ENCODE data around the gene ATP9B.

ATP9B gene

GRCh38 chr18:79108549-79109215 lies 39.5 kb downstream of the ATP9B start:
- no peak for TF ChIP-seq ISL1 (CRISPR knock-in tag; IDR thresholded peaks at IDR 0.05)
- TF ChIP-seq CSRNP3 (CRISPR knock-in tag; IDR thresholded peaks at IDR 0.05) = no peak
- no peak for TF ChIP-seq ZNF70 (CRISPR knock-in tag; IDR thresholded peaks at IDR 0.05)
- no peak for TF ChIP-seq ZFP30 (CRISPR knock-in tag; IDR thresholded peaks at IDR 0.05)
- TF ChIP-seq TCF4 (CRISPR knock-in tag; IDR thresholded peaks at IDR 0.05; ENCODE audit: borderline replicate concordance) = no peak
- ATAC-seq = no peak

- ATAC-seq = no peak
- no peak for TF ChIP-seq PPARA (CRISPR knock-in tag; IDR thresholded peaks at IDR 0.05; ENCODE audit: borderline replicate concordance)
- TF ChIP-seq ZFP30 (CRISPR knock-in tag; IDR thresholded peaks at IDR 0.05) = no peak
- no peak for TF ChIP-seq PATZ1 (CRISPR knock-in tag; IDR thresholded peaks at IDR 0.05; ENCODE audit: borderline replicate concordance)
- no peak for TF ChIP-seq CSRNP3 (CRISPR knock-in tag; IDR thresholded peaks at IDR 0.05)
- no peak for TF ChIP-seq POU6F1 (CRISPR knock-in tag; IDR thresholded peaks at IDR 0.05; ENCODE audit: borderline replicate concordance, low read depth)
These were observed 42.3 kb downstream of the ATP9B start for GRCh38 chr18:79111483-79111882.

GRCh38 chr18:79117385-79117784 lies 48.2 kb downstream of the ATP9B start:
- TF ChIP-seq SNAI2 (CRISPR knock-in tag; IDR thresholded peaks at IDR 0.05) (no peak), ZFP30 (CRISPR knock-in tag; IDR thresholded peaks at IDR 0.05) (no peak), POU6F1 (CRISPR knock-in tag; IDR thresholded peaks at IDR 0.05; ENCODE audit: borderline replicate concordance, low read depth) (no peak), ZNF70 (CRISPR knock-in tag; IDR thresholded peaks at IDR 0.05) (no peak), CREB5 (CRISPR knock-in tag; IDR thresholded peaks at IDR 0.05; ENCODE audit: low read depth) (no peak), OSR1 (CRISPR knock-in tag; IDR thresholded peaks at IDR 0.05) (no peak), ZNF565 (CRISPR knock-in tag; conservative IDR thresholded peaks at IDR 0.05; ENCODE audit: low read depth) (no peak), TSHZ2 (CRISPR knock-in tag; IDR thresholded peaks at IDR 0.05) (no peak), BACH2 (CRISPR knock-in tag; IDR thresholded peaks at IDR 0.05; ENCODE audit: borderline replicate concordance) (no peak), PATZ1 (CRISPR knock-in tag; IDR thresholded peaks at IDR 0.05; ENCODE audit: borderline replicate concordance) (no peak), ZFP3 (CRISPR knock-in tag; IDR thresholded peaks at IDR 0.05) (no peak), CSDC2 (CRISPR knock-in tag; IDR thresholded peaks at IDR 0.05) (no peak), ZC3H10 (CRISPR knock-in tag; IDR thresholded peaks at IDR 0.05) (no peak), ISL1 (CRISPR knock-in tag; IDR thresholded peaks at IDR 0.05) (no peak), TCF4 (CRISPR knock-in tag; IDR thresholded peaks at IDR 0.05; ENCODE audit: borderline replicate concordance) (no peak), RARB (CRISPR knock-in tag; IDR thresholded peaks at IDR 0.05) (no peak), CSRNP3 (CRISPR knock-in tag; IDR thresholded peaks at IDR 0.05) (no peak), ZNF8 (CRISPR knock-in tag; IDR thresholded peaks at IDR 0.05) (no peak), ARNTL (CRISPR knock-in tag; IDR thresholded peaks at IDR 0.05; ENCODE audit: borderline replicate concordance, low read depth) (no peak)
- ATAC-seq = no peak
